Right renal cortex interstitium (tissue), 3 donors: ENCODE measurements around the gene RPS6KA3. TPM values are rescaled to one million over a fixed set of nuclear protein-coding genes. Genes with fewer than 3 reads are reported as not detected.

Experiments used
- DNase-seq, 3 donors: peaks; one replicate each; pipeline ENCODE4 v3.0.0-alpha.2; 2013; ENCODE audit warnings: low read depth in 3 of 3, low spot score in 2 of 3
- polyA plus RNA-seq, 3 donors: library from polyadenylated mRNA; unstranded; fragments of 120-200 nt; gene quantifications; one replicate each; pipeline ENCODE4 v1.2.1, GENCODE V29; 2013; ENCODE audit not compliant: insufficient read length in 3 of 3

The RPS6KA3 gene
- polyA plus RNA-seq, result 10 to 100 TPM; 34.3 to 36.7 (median 34.7) TPM

GRCh38 chrX:20266810-20267606 lies at the start of gene RPS6KA3:
TSS of gene RPS6KA3 (minus strand) at chrX:20266909. CDS start at chrX:20266632, 277 bp downstream.
- DNase-seq, result peak in 1 of 3 donors; percentile 52

- no peak for DNase-seq
These were observed 48.4 kb upstream of the RPS6KA3 start for GRCh38 chrX:20315140-20315539.

GRCh38 chrX:20313899-20314298 lies 47.2 kb upstream of the RPS6KA3 start:
- DNase-seq, result no peak

GRCh38 chrX:20312018-20312417 lies 45.3 kb upstream of the RPS6KA3 start:
- DNase-seq, result no peak

- no peak for DNase-seq
These were observed 44.8 kb upstream of the RPS6KA3 start for GRCh38 chrX:20311505-20311904.

GRCh38 chrX:20309806-20310205 lies 43.1 kb upstream of the RPS6KA3 start:
- DNase-seq, result no peak

GRCh38 chrX:20306668-20307067 lies 40.0 kb upstream of the RPS6KA3 start:
- DNase-seq, result no peak

- DNase-seq, result no peak
These were observed 34.1 kb upstream of the RPS6KA3 start for GRCh38 chrX:20300822-20301221.

GRCh38 chrX:20294957-20295356 lies 28.2 kb upstream of the RPS6KA3 start:
- no peak for DNase-seq

GRCh38 chrX:20294284-20294683 lies 27.6 kb upstream of the RPS6KA3 start:
- no peak for DNase-seq

GRCh38 chrX:20285511-20285910 lies 18.8 kb upstream of the RPS6KA3 start:
- DNase-seq, result no peak

- DNase-seq, result no peak
These were observed 18.3 kb upstream of the RPS6KA3 start for GRCh38 chrX:20284992-20285391.

GRCh38 chrX:20284444-20284843 lies 17.7 kb upstream of the RPS6KA3 start:
- DNase-seq, result no peak

GRCh38 chrX:20280938-20281337 lies 14.2 kb upstream of the RPS6KA3 start:
- DNase-seq, result no peak

GRCh38 chrX:20274121-20274520 lies 7.4 kb upstream of the RPS6KA3 start:
- DNase-seq, result no peak

GRCh38 chrX:20271730-20272129 lies 5.0 kb upstream of the RPS6KA3 start:
- DNase-seq, result no peak

- no peak for DNase-seq
These were observed 4.5 kb upstream of the RPS6KA3 start for GRCh38 chrX:20271186-20271585.

GRCh38 chrX:20270562-20270890 lies 3.8 kb upstream of the RPS6KA3 start:
- DNase-seq, result no peak

GRCh38 chrX:20269848-20270561 lies 3.3 kb upstream of the RPS6KA3 start:
- DNase-seq, result no peak

- no peak for DNase-seq
These were observed 1.4 kb upstream of the RPS6KA3 start for GRCh38 chrX:20267931-20268701.

GRCh38 chrX:20267607-20267930 lies 860 bp upstream of the RPS6KA3 start:
- no peak for DNase-seq
